HEK293 (cell line): ENCODE data around the gene HMG20B.

Experiments used
- GLI4 ChIP-seq: fragments of 450-650 bp; formaldehyde crosslinking; IDR thresholded peaks from 2 replicates; pipeline ENCODE4 v1.5.1; 2016; ENCODE audit warnings: missing biosample characterization, missing genetic modification characterization
- GLIS1 ChIP-seq: fragments of 450-650 bp; formaldehyde crosslinking; IDR thresholded peaks from 2 replicates; pipeline ENCODE4 v1.5.1; 2016; ENCODE audit warnings: missing biosample characterization, missing genetic modification characterization
- HOXD13 ChIP-seq: sonication (generic); formaldehyde crosslinking; IDR thresholded peaks from 2 replicates; pipeline ENCODE4 v1.8.0; 2022; ENCODE audit warnings: missing genetic modification reagents, borderline replicate concordance
- KLF7 ChIP-seq: fragments of 450-650 bp; formaldehyde crosslinking; IDR thresholded peaks from 2 replicates; pipeline ENCODE4 v1.5.1; 2016; ENCODE audit warnings: missing biosample characterization, missing genetic modification characterization, borderline replicate concordance
- OSR2 ChIP-seq: fragments of 450-650 bp; formaldehyde crosslinking; IDR thresholded peaks from 2 replicates; pipeline ENCODE4 v1.5.1; 2016; ENCODE audit warnings: missing biosample characterization, missing genetic modification characterization
- REPIN1 ChIP-seq: fragments of 450-650 bp; formaldehyde crosslinking; IDR thresholded peaks from 2 replicates; pipeline ENCODE4 v1.5.1; 2017; ENCODE audit warnings: missing biosample characterization, missing genetic modification characterization, low read depth
- SALL2 ChIP-seq: fragments of 450-650 bp; formaldehyde crosslinking; IDR thresholded peaks from 2 replicates; pipeline ENCODE4 v1.5.0; 2017; ENCODE audit warnings: missing biosample characterization, mild to moderate bottlenecking, missing genetic modification characterization, borderline replicate concordance
- SP2 ChIP-seq: fragments of 450-650 bp; formaldehyde crosslinking; IDR thresholded peaks from 2 replicates; pipeline ENCODE4 v1.5.1; 2016; ENCODE audit warnings: missing biosample characterization, missing genetic modification characterization
- SP3 ChIP-seq: fragments of 450-650 bp; formaldehyde crosslinking; IDR thresholded peaks from 2 replicates; pipeline ENCODE4 v1.5.1; 2016; ENCODE audit warnings: missing biosample characterization, missing genetic modification characterization
- YY1 ChIP-seq: fragments of 450-650 bp; formaldehyde crosslinking; IDR thresholded peaks from 2 replicates; pipeline ENCODE4 v1.5.1; 2018; ENCODE audit warnings: missing biosample characterization, missing genetic modification characterization
- ZBTB20 ChIP-seq: fragments of 450-650 bp; formaldehyde crosslinking; IDR thresholded peaks from 2 replicates; pipeline ENCODE4 v1.5.1; 2016; ENCODE audit warnings: missing biosample characterization, missing genetic modification characterization
- ZBTB7A ChIP-seq: fragments of 450-650 bp; formaldehyde crosslinking; IDR thresholded peaks from 2 replicates; pipeline ENCODE4 v1.5.1; 2016; ENCODE audit warnings: low read depth, missing biosample characterization, missing genetic modification characterization
- ZBTB8A ChIP-seq: fragments of 450-650 bp; formaldehyde crosslinking; IDR thresholded peaks from 2 replicates; pipeline ENCODE4 v1.5.1; 2016; ENCODE audit warnings: missing biosample characterization, missing genetic modification characterization
- ZEB2 ChIP-seq: fragments of 450-650 bp; formaldehyde crosslinking; IDR thresholded peaks from 2 replicates; pipeline ENCODE4 v1.5.1; 2016; ENCODE audit warnings: missing biosample characterization, missing genetic modification characterization
- ZFP69B ChIP-seq: fragments of 450-650 bp; formaldehyde crosslinking; IDR thresholded peaks from 2 replicates; pipeline ENCODE4 v1.5.1; 2016; ENCODE audit warnings: missing biosample characterization, missing genetic modification characterization
- ZNF133 ChIP-seq: fragments of 450-650 bp; formaldehyde crosslinking; IDR thresholded peaks from 2 replicates; pipeline ENCODE4 v1.5.1; 2016; ENCODE audit warnings: missing biosample characterization, missing genetic modification characterization
- ZNF2 ChIP-seq: fragments of 450-650 bp; formaldehyde crosslinking; IDR thresholded peaks from 2 replicates; pipeline ENCODE4 v1.5.1; 2016; ENCODE audit warnings: missing biosample characterization, missing genetic modification characterization
- ZNF221 ChIP-seq: fragments of 450-650 bp; formaldehyde crosslinking; IDR thresholded peaks from 2 replicates; pipeline ENCODE4 v1.5.1; 2017; ENCODE audit warnings: missing biosample characterization, missing genetic modification characterization, borderline replicate concordance
- ZNF416 ChIP-seq: fragments of 450-650 bp; formaldehyde crosslinking; IDR thresholded peaks from 2 replicates; pipeline ENCODE4 v1.5.1; 2016; ENCODE audit warnings: missing biosample characterization, missing genetic modification characterization
- ZNF521 ChIP-seq: fragments of 450-650 bp; formaldehyde crosslinking; IDR thresholded peaks from 2 replicates; pipeline ENCODE4 v1.5.1; 2017; ENCODE audit warnings: missing biosample characterization, mild to moderate bottlenecking, missing genetic modification characterization
- ZNF600 ChIP-seq: fragments of 450-650 bp; formaldehyde crosslinking; IDR thresholded peaks from 2 replicates; pipeline ENCODE4 v1.5.1; 2016; ENCODE audit warnings: missing biosample characterization, missing genetic modification characterization
- ZNF664 ChIP-seq: fragments of 450-650 bp; formaldehyde crosslinking; IDR thresholded peaks from 2 replicates; pipeline ENCODE4 v1.5.1; 2016; ENCODE audit warnings: missing biosample characterization, missing genetic modification characterization
- ZNF792 ChIP-seq: fragments of 450-650 bp; formaldehyde crosslinking; IDR thresholded peaks from 2 replicates; pipeline ENCODE4 v1.5.1; 2016; ENCODE audit warnings: missing biosample characterization, missing genetic modification characterization
- ZNF843 ChIP-seq: fragments of 450-650 bp; formaldehyde crosslinking; IDR thresholded peaks from 2 replicates; pipeline ENCODE4 v1.5.1; 2016; ENCODE audit warnings: missing biosample characterization, missing genetic modification characterization
- TF ChIP-seq, protein P1 (sequence below): fragments of 450-650 bp; formaldehyde crosslinking; IDR thresholded peaks from 2 replicates; pipeline ENCODE4 v1.5.1; 2016; ENCODE audit warnings: missing biosample characterization, missing genetic modification characterization
- TF ChIP-seq, protein P2 (sequence below): fragments of 450-650 bp; formaldehyde crosslinking; IDR thresholded peaks from 2 replicates; pipeline ENCODE4 v1.5.0; 2017; ENCODE audit warnings: missing biosample characterization, missing genetic modification characterization, borderline replicate concordance
- TF ChIP-seq, protein P3 (sequence below): fragments of 450-650 bp; formaldehyde crosslinking; IDR thresholded peaks from 2 replicates; pipeline ENCODE4 v1.5.1; 2016; ENCODE audit warnings: missing biosample characterization, missing genetic modification characterization
- TF ChIP-seq, protein P4 (sequence below): fragments of 450-650 bp; formaldehyde crosslinking; IDR thresholded peaks from 2 replicates; pipeline ENCODE4 v1.5.1; 2016; ENCODE audit warnings: missing biosample characterization, missing genetic modification characterization
- TF ChIP-seq, protein P5 (sequence below): fragments of 450-650 bp; formaldehyde crosslinking; IDR thresholded peaks from 2 replicates; pipeline ENCODE4 v1.5.1; 2017; ENCODE audit warnings: missing biosample characterization, missing genetic modification characterization

HMG20B gene

DNA sequence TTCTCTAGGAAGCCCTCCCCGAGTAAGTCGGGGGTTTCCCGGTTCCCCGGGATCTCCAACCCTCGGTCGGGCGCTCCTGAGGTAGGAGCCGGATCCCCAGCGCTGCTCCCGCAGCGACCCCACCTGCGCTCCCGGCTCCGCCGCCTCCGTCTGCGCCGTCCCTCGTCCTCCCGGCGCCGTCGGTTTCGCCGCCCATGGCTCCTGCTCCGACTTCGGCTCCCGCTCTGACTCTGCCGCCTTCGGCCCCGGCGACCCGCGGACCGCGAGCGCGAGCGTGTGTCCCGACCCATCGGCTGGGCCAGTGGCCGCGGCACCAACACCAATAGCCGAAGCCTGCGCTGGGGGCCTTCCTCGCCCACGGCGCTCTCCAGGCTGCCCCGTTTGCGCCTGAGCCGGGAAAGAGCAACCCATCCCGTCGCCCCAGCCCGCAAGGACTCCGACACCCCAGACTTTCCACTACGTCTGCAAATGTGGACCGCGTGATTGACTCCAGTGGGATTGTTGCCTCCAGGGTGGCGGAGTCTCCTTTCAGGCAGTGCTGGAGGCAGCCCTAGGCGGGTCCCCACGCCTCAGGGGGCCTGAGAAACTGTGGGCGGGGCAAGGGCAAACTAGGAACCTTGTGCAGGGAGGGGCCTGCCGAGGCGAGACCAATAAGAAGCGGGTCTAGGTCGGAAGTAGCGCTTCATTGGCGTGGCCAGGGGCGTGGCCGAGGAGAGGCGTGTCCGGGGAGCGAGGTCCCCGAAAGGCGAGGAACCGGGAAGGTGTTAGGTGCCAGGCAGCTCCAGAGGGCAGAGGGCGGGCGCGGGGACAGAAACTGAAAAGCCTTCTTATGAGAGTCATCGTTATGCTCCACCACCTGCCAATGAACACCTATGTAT lies 54.0 kb downstream of the HMG20B start, which contains the start of gene CACTIN (continued):
- TF ChIP-seq GLIS1 (tag by site-specific recombination) = peak; percentile 86
- TF ChIP-seq, protein P1, sequence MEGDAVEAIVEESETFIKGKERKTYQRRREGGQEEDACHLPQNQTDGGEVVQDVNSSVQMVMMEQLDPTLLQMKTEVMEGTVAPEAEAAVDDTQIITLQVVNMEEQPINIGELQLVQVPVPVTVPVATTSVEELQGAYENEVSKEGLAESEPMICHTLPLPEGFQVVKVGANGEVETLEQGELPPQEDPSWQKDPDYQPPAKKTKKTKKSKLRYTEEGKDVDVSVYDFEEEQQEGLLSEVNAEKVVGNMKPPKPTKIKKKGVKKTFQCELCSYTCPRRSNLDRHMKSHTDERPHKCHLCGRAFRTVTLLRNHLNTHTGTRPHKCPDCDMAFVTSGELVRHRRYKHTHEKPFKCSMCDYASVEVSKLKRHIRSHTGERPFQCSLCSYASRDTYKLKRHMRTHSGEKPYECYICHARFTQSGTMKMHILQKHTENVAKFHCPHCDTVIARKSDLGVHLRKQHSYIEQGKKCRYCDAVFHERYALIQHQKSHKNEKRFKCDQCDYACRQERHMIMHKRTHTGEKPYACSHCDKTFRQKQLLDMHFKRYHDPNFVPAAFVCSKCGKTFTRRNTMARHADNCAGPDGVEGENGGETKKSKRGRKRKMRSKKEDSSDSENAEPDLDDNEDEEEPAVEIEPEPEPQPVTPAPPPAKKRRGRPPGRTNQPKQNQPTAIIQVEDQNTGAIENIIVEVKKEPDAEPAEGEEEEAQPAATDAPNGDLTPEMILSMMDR (tag by site-specific recombination) = peak; percentile 37; the same call in 1 of the 2 replicates
- TF ChIP-seq, protein P2, sequence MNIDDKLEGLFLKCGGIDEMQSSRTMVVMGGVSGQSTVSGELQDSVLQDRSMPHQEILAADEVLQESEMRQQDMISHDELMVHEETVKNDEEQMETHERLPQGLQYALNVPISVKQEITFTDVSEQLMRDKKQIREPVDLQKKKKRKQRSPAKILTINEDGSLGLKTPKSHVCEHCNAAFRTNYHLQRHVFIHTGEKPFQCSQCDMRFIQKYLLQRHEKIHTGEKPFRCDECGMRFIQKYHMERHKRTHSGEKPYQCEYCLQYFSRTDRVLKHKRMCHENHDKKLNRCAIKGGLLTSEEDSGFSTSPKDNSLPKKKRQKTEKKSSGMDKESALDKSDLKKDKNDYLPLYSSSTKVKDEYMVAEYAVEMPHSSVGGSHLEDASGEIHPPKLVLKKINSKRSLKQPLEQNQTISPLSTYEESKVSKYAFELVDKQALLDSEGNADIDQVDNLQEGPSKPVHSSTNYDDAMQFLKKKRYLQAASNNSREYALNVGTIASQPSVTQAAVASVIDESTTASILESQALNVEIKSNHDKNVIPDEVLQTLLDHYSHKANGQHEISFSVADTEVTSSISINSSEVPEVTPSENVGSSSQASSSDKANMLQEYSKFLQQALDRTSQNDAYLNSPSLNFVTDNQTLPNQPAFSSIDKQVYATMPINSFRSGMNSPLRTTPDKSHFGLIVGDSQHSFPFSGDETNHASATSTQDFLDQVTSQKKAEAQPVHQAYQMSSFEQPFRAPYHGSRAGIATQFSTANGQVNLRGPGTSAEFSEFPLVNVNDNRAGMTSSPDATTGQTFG (tag by site-specific recombination) = peak; percentile 61; the same call in 1 of the 2 replicates
- peak; percentile 80 for TF ChIP-seq ZBTB8A
- peak; percentile 28; the same call in 1 of the 2 replicates for TF ChIP-seq ZBTB20 (tag by site-specific recombination)
- peak; percentile 99 for TF ChIP-seq SP3 (tag by site-specific recombination)
- peak; percentile 81 for TF ChIP-seq KLF7 (tag by site-specific recombination)
- TF ChIP-seq ZBTB7A = 0 out of 2 replicates have a peak, but pooled peaks have one; percentile 61
- TF ChIP-seq ZNF843 (tag by site-specific recombination) = peak; percentile 51
- TF ChIP-seq, protein P3, sequence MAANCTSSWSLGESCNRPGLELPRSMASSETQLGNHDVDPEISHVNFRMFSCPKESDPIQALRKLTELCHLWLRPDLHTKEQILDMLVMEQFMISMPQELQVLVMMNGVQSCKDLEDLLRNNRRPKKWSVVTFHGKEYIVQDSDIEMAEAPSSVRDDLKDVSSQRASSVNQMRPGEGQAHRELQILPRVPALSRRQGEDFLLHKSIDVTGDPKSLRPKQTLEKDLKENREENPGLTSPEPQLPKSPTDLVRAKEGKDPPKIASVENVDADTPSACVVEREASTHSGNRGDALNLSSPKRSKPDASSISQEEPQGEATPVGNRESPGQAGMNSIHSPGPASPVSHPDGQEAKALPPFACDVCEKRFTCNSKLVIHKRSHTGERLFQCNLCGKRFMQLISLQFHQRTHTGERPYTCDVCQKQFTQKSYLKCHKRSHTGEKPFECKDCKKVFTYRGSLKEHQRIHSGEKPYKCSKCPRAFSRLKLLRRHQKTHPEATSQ (tag by site-specific recombination) = no peak
- TF ChIP-seq OSR2 (tag by site-specific recombination) = peak; percentile 17; the same call in 1 of the 2 replicates
- peak; percentile 41; the same call in 1 of the 2 replicates for TF ChIP-seq REPIN1 (tag by site-specific recombination)
- TF ChIP-seq ZNF521 = no peak
- TF ChIP-seq ZNF133 (tag by site-specific recombination) = no peak
- TF ChIP-seq YY1 (tag by site-specific recombination) = peak; percentile 60; the same call in 1 of the 2 replicates
- TF ChIP-seq ZFP69B (tag by site-specific recombination) = peak; percentile 77
- peak; percentile 98 for TF ChIP-seq SP2 (tag by site-specific recombination)
- TF ChIP-seq, protein P4, sequence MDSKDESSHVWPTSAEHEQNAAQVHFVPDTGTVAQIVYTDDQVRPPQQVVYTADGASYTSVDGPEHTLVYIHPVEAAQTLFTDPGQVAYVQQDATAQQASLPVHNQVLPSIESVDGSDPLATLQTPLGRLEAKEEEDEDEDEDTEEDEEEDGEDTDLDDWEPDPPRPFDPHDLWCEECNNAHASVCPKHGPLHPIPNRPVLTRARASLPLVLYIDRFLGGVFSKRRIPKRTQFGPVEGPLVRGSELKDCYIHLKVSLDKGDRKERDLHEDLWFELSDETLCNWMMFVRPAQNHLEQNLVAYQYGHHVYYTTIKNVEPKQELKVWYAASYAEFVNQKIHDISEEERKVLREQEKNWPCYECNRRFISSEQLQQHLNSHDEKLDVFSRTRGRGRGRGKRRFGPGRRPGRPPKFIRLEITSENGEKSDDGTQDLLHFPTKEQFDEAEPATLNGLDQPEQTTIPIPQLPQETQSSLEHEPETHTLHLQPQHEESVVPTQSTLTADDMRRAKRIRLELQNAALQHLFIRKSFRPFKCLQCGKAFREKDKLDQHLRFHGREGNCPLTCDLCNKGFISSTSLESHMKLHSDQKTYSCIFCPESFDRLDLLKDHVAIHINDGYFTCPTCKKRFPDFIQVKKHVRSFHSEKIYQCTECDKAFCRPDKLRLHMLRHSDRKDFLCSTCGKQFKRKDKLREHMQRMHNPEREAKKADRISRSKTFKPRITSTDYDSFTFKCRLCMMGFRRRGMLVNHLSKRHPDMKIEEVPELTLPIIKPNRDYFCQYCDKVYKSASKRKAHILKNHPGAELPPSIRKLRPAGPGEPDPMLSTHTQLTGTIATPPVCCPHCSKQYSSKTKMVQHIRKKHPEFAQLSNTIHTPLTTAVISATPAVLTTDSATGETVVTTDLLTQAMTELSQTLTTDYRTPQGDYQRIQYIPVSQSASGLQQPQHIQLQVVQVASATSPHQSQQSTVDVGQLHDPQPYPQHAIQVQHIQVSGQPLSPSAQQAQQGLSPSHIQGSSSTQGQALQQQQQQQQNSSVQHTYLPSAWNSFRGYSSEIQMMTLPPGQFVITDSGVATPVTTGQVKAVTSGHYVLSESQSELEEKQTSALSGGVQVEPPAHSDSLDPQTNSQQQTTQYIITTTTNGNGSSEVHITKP = peak; percentile 51
- TF ChIP-seq ZNF664 (tag by site-specific recombination) = no peak
- no peak for TF ChIP-seq ZNF416 (tag by site-specific recombination)
- peak; percentile 38; the same call in 1 of the 2 replicates for TF ChIP-seq ZNF221 (tag by site-specific recombination)
- peak; percentile 10; the same call in 1 of the 2 replicates for TF ChIP-seq GLI4 (tag by site-specific recombination)
- TF ChIP-seq SALL2 = peak; percentile 52; the same call in 1 of the 2 replicates
- TF ChIP-seq ZNF792 (tag by site-specific recombination) = no peak
- TF ChIP-seq ZEB2 (tag by site-specific recombination) = peak; percentile 60
- TF ChIP-seq, protein P5, sequence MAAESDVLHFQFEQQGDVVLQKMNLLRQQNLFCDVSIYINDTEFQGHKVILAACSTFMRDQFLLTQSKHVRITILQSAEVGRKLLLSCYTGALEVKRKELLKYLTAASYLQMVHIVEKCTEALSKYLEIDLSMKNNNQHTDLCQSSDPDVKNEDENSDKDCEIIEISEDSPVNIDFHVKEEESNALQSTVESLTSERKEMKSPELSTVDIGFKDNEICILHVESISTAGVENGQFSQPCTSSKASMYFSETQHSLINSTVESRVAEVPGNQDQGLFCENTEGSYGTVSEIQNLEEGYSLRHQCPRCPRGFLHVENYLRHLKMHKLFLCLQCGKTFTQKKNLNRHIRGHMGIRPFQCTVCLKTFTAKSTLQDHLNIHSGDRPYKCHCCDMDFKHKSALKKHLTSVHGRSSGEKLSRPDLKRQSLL = 0 out of 2 replicates have a peak, but pooled peaks have one; percentile 8
- peak; percentile 70 for TF ChIP-seq ZNF600
- no peak for TF ChIP-seq HOXD13 (CRISPR knock-in tag)
- TF ChIP-seq ZNF2 (tag by site-specific recombination) = peak; percentile 67
